HG03097 (cell line): ENCODE measurements around the gene ERCC6.

Experiments used
- ATAC-seq: cut with Tn5 transposase; IDR thresholded peaks from one replicate; pipeline ENCODE4 v1.9.1; 2021; ENCODE audit not compliant: unreplicated experiment, low FRiP score

ERCC6 gene

GRCh38 chr10:49516216-49516970 lies 22.5 kb downstream of the ERCC6 start:
- ATAC-seq: no peak

GRCh38 chr10:49512121-49512809 lies 26.7 kb downstream of the ERCC6 start:
- ATAC-seq: no peak

DNA sequence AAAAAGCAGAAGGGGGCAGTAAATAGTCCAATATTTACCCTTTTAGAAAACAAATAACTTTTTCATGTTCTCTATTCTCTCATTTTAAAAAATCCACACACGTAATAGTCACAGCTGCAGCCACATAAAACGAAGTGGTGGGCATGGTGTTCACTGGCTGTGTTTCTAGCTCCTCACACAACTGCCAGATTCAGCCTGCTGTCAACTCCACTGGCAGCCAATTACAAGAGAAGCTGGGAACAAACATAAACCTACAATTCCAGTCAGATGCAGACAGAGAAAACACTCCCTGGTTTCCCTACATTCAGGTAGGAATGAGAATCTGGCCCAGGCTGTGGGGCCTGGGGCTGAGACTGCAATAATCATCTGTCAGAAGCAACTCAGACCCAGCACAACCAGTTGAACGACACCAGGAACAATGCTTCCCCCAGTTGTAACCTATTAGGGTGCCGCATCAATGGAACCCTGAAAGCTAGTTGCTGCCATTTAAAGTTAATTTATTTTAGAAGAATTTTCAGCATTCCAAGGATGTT lies 29.1 kb downstream of the ERCC6 start:
- no peak for ATAC-seq

- no peak for ATAC-seq
Measured at GRCh38 chr10:49508654-49509053, 30.3 kb downstream of the ERCC6 start.

- ATAC-seq: no peak
Measured at GRCh38 chr10:49508249-49508648, 30.7 kb downstream of the ERCC6 start.

- ATAC-seq: no peak
Measured at GRCh38 chr10:49505589-49505988, 33.3 kb downstream of the ERCC6 start.

- ATAC-seq: no peak
Measured at GRCh38 chr10:49505076-49505475, 33.8 kb downstream of the ERCC6 start.

- no peak for ATAC-seq
Measured at GRCh38 chr10:49504528-49504927, 34.4 kb downstream of the ERCC6 start.

- no peak for ATAC-seq
Measured at GRCh38 chr10:49502358-49502757, 36.6 kb downstream of the ERCC6 start.

DNA sequence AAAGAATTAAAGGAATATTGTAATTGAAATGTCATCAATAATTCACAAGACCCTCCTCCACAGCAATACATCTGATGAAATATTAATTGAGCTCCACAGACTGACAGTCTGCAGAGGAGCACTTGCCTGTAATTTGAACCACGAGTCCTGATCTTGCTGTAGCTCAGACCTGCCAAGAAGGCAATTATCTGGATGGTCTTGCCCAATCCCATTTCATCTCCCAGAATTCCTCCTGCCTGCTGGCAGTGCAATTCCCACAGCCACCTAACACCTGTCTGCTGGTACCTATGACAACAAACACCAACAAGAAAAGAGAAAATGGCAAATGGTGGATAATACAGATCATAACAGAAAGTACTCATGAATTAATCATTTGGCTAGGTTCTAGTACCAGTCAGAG lies 38.5 kb downstream of the ERCC6 start:
- no peak for ATAC-seq

DNA sequence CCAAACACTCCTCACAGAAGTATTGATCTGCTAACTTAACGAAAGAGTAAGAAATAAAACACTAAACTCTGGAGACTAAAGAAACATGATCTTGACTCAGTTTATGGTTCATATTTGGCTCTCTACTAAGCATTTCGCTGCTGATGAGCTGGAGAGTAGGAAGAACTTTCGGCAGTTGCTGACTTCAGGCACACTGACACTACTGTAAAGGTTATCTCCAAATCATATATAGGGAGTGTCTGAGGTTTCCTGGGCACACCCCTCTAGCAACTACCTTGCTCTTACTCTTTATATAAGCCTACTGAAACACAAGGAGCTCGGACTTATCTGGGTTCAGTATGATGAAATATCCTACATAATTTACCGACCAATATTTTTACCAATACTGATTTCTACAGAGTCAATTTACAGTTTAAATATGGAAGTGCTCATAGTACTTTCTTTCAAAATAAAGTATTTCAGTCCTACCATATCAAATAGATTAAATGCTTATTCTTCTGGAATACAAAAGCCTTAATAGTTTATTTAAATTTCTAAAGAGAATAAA lies 39.5 kb downstream of the ERCC6 start:
- no peak for ATAC-seq

GRCh38 chr10:49498425-49498824 lies 40.5 kb downstream of the ERCC6 start:
- ATAC-seq: no peak

GRCh38 chr10:49497358-49497757 lies 41.6 kb downstream of the ERCC6 start:
- no peak for ATAC-seq

- no peak for ATAC-seq
Measured at GRCh38 chr10:49488056-49488717, 50.7 kb downstream of the ERCC6 start.

GRCh38 chr10:49486738-49487137 lies 52.2 kb downstream of the ERCC6 start:
- ATAC-seq: no peak

- ATAC-seq: no peak
Measured at GRCh38 chr10:49486009-49486408, 52.9 kb downstream of the ERCC6 start.

DNA sequence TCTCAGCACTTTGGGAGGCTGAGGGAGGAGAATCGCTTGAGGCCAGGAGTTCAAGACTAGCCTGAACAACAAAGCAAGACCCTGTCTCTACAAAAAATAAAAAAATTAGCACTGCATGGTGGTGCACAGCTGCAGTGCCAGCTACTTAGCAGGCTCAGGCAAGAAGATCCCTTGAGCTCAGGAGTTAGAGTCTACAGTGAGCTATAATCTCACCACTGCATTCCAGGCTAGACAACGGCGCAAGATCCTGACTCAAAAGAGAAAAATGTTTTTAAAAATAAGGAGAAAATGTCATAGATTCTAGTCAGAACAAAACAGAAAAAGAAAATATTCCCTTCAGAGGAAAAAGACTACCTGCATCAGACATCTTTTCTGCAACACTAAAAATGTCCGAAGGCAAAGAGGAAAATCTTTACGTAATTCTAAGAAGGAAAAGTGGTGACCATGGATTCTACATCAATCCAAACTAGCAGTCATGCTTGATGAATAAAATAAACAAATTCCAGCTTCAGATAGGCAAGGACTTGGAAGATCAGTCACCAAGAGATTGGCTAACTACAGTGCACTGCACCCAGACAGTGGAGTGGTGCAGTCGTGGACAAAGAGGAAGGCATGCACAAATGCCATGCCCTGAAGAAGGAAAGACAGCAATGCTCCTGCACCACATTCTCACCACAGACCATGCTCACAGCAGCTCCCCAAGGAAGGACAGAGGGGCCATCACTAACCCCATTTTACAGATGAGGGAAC lies 54.3 kb downstream of the ERCC6 start:
- ATAC-seq: no peak

DNA sequence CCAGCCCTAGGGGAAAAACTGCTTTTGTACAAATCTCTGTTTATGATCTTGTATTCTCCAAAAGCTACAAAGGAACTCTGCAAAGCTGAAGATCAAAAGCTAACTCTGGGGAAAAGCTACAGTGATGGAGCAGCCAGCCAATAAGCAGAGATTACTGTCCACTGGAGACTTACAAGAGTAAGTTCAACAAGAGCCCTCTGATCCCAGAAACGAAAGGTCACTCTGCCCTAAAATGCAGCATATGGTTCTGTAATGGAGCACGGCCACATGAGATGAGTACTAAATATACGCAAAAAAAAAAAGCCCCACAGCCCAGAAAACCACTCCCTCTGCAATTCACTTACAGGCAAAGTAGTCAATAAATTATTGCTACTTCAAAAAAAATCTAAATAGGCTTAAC lies 60.1 kb downstream of the ERCC6 start:
- no peak for ATAC-seq

GRCh38 chr10:49474901-49475300 lies 64.0 kb downstream of the ERCC6 start:
- no peak for ATAC-seq

- ATAC-seq: no peak
Measured at GRCh38 chr10:49471532-49471931, 67.4 kb downstream of the ERCC6 start.
